Spinal cord (tissue), 10 donors: ENCODE measurements around the gene ITGA1. TPM values are rescaled to one million over a fixed set of nuclear protein-coding genes. Genes with fewer than 3 reads are reported as not detected.

ENCODE experiments used
- DNase-seq, 6 donors: peaks; one replicate each; pipeline versions ENCODE4 v3.0.0 to v3.0.0-alpha.2; 2013 to 2015; ENCODE audit warnings: low spot score in 6 of 6, low read depth in 4 of 6
- H3K27ac ChIP-seq: one replicate; pipeline ENCODE4 v1.5.1; 2013; ENCODE audit warnings: low read depth, low read length, control low read depth
- H3K27me3 ChIP-seq: one replicate; pipeline ENCODE4 v1.6.1; 2013; ENCODE audit warnings: low read length; ENCODE audit not compliant: control insufficient read depth, insufficient read depth
- H3K36me3 ChIP-seq: one replicate; pipeline ENCODE4 v1.6.1; 2013; ENCODE audit warnings: low read length; ENCODE audit not compliant: control insufficient read depth, insufficient read depth
- H3K4me1 ChIP-seq: one replicate; pipeline ENCODE4 v1.6.1; 2013; ENCODE audit warnings: low read length; ENCODE audit not compliant: control insufficient read depth, insufficient read depth
- H3K4me3 ChIP-seq: one replicate; pipeline ENCODE4 v1.5.1; 2013; ENCODE audit warnings: low read depth, low read length, control low read depth
- H3K9me3 ChIP-seq: one replicate; pipeline ENCODE4 v1.6.1; 2013; ENCODE audit warnings: low read length; ENCODE audit not compliant: control insufficient read depth, insufficient read depth
- WGBS: methylation state at CpG from one replicate; pipeline ENCODE4 v1.1.5; 2013; ENCODE audit warnings: missing lambda C conversion rate; ENCODE audit not compliant: insufficient coverage; 5-methylcytosine and 5-hydroxymethylcytosine counted together
- polyA plus RNA-seq, 2 donors: library from polyadenylated mRNA; unstranded; fragments of 120-200 nt; gene quantifications; one replicate each; pipeline ENCODE4 v1.2.1, GENCODE V29; 2013; ENCODE audit not compliant: insufficient read length in 2 of 2
- total RNA-seq, 2 donors: library from RNA; depleted of rRNA in 1 of 2; stranded (reverse); fragments of 120-200 nt in 1 of 2; fragments of >200 nt in 1 of 2; gene quantifications; one replicate each; pipeline versions ENCODE4 v1.2.3 to v1.2.4, GENCODE V29; 2013 to 2014
- donor health status: healthy.

The ITGA1 gene
- total and polyA plus RNA-seq, 4 donors: 8.2 to 64.0 (median 17.3) TPM

DNA sequence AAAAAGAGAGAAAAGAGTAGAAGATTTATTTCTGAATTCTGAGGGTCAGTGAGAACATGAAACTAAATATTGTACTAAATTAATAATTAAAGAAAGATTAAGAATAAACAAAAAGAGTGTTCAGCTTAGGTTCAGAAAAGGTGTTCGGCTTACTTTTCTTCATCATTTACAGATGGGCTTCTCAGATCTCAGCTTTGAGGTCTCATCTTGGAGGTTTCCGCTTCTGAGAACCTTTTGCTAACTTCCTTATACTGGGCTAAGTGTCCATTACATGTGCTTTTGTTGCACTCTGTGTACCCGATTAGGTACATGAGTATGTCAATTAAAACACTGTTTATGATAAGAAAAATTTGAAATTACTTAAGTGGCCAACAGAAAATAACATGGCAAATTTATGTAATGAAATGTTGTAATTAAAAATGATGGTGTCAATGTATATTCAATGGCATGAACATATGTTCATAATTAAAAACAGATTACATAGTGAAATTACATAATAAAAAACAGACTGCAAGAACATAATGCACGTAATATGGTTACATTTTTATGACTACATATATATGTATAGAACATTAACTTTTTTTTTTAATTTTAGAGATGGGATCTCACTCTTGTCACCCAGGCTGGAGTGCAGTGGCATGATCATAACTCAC, 17.3 kb upstream of the ITGA1 start:
- no peak for DNase-seq
- 100% methylated on average over 1 of the region's 4 CpGs for WGBS
- H3K9me3 ChIP-seq: no peaks in the 10 kb centered on the region

DNA sequence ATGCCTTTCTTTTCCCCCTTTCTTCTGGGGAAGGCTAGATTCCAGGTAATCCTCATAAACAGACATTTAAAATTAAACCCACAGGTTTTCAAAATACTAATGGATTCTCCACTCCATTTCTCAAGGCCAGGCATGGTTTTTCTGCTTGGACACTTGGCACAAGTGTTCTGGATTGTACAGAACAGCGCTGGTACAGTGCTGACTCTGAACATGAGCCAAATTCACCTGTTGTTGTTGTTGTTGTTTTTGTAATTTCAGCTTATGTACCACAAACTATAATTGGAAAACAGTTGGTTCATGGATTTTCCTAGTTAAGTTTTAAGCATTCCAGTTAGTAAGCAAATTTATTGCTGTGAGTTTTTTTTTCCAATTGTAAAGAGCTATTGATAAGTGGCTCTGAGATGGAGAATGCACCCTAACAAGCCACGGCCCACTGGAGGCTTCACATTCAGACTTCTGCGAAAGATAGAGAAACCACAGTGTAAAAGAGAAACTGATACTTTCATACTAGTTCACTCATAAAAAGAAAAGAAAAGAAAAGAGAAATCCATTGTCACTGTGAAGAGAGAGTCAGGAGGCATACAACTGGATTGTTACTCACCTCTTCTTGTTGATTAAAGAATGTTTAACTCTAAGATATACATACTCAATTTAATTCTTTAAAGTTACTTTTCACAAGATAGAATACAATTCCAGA, 16.2 kb upstream of the ITGA1 start:
- Histone ChIP-seq H3K4me3 (no peak overlapping the region), H3K27me3 (no peaks in the 10 kb centered on the region), H3K27ac (no peak overlapping the region), H3K4me1 (no peaks in the 10 kb centered on the region), H3K9me3 (no peaks in the 10 kb centered on the region), H3K36me3 (no peaks in the 10 kb centered on the region)
- no peak for DNase-seq
- no CpG with 5 or more reads among the region's 3 CpGs for WGBS

More for the DNA sequence above, 17.3 kb upstream of the ITGA1 start:
- Histone ChIP-seq H3K27ac (no peak overlapping the region), H3K4me1 (no peaks in the 10 kb centered on the region), H3K36me3 (no peaks in the 10 kb centered on the region), H3K27me3 (no peaks in the 10 kb centered on the region), H3K4me3 (no peak overlapping the region)

DNA sequence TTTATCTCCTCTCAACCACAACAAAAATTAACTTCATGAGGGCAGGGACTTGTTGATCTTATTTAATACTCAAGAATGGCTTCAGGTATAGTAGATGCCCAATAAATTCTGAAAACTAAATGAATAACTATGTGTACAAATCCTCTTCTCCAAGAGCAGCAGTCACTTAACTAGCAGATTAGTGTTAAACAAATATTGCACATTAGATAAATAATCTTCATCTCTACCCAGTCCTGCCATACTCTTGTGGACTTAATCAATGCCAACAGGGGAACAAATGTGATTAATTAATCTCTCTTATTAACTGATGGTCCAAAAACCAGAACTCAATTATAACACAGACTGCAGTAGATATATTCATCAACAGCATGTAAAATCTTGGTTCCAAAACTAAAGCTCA, 15.0 kb upstream of the ITGA1 start:
- H3K4me3 ChIP-seq: no peak overlapping the region
- no peaks in the 10 kb centered on the region for H3K36me3 ChIP-seq
- DNase-seq: no peak
- no peaks in the 10 kb centered on the region for H3K27me3 ChIP-seq
- H3K27ac ChIP-seq: no peak overlapping the region
- H3K9me3 ChIP-seq: no peaks in the 10 kb centered on the region
- H3K4me1 ChIP-seq: no peaks in the 10 kb centered on the region

DNA sequence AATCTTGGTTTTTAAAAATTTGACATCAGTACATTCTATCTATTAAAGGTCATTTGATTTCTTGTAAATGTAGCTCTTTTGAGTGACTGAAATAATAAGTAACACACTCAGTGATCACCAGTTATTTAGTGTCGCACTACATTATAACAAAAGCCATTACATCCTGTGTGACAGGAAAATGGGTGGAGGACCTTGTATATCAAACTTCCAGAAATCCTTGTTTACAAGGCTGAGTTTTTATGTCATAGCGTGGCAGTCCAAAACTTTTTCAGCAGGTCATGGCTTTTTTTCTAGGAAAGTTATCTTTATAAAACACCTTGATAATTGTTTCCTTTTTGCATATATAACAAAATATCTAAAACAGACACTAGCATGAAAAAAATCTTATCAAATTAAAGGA, 14.4 kb upstream of the ITGA1 start:
- Histone ChIP-seq H3K4me1 (no peaks in the 10 kb centered on the region), H3K27ac (no peak overlapping the region), H3K9me3 (no peaks in the 10 kb centered on the region), H3K36me3 (no peaks in the 10 kb centered on the region), H3K27me3 (no peaks in the 10 kb centered on the region), H3K4me3 (no peak overlapping the region)
- DNase-seq: no peak
- WGBS: no CpG with 5 or more reads among the region's 2 CpGs

DNA sequence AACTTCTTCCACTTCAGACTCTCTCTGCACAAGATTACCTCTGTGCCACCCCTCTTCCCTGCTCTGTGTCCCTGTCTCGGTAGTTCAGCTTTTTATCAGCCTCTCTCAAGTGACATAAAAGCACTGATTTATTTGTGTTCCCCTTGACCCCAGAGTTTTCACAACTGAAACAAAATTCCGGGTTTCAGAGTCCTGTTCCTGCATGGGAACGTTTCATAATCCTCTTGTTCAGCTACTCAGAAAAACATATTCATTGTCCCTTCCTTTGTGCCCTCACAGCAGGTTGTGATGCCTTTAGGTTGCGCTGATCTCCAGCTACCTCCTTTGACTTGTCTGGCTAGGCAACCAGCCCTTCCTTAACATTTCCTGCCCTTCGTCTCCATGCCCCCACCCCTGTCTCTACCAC, 13.7 kb upstream of the ITGA1 start:
- H3K36me3 ChIP-seq: no peaks in the 10 kb centered on the region
- H3K4me1 ChIP-seq: no peaks in the 10 kb centered on the region
- no peak for DNase-seq
- H3K9me3 ChIP-seq: no peaks in the 10 kb centered on the region
- 27% methylated on average over 5 of the region's 5 CpGs for WGBS
- no peak overlapping the region for H3K4me3 ChIP-seq
- H3K27me3 ChIP-seq: no peaks in the 10 kb centered on the region
- no peak overlapping the region for H3K27ac ChIP-seq

DNA sequence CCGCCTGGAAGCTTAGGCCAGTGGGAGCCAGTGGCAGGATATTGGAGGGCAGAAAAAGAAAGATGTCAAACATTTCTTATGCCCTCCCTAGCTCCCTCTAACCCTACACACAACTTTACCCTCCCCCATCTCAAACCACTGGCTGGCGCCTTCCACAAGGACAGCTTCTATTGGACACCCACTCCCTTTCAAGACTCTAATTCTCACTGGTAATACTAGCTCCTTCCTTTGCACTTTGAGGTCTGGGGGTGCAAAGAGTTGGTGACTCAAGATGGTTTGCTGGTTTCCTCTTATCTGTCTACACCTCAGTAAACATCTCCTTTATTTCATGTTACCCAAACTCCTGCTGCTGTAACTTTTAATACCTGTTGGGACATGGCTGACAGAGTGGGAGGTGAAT, 11.6 kb upstream of the ITGA1 start:
- no peaks in the 10 kb centered on the region for H3K36me3 ChIP-seq
- no peaks in the 10 kb centered on the region for H3K9me3 ChIP-seq
- no peak for DNase-seq
- H3K27ac ChIP-seq: no peak overlapping the region
- H3K4me1 ChIP-seq: no peaks in the 10 kb centered on the region
- no peak overlapping the region for H3K4me3 ChIP-seq
- WGBS: 100% methylated on average over 1 of the region's 2 CpGs
- H3K27me3 ChIP-seq: no peaks in the 10 kb centered on the region

DNA sequence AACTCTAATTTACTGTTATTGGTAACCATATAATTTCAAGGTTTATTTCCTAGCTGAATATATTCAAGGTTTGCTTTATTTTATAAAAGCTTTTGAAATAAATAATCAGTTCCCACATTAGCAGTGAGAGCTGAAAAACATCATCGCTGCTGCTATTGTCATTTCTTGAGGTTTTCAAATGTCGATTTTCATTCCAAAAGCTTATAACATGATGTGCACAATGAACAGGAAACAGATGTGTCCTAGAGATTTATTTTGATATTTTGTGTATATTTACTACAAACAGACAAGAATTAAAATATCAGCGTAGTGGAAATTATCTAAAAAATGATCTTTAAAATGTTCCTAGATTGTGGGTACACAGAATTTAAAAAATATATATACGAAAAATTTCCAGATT, 10.5 kb upstream of the ITGA1 start:
- DNase-seq: no peak
- Histone ChIP-seq H3K4me1 (no peaks in the 10 kb centered on the region), H3K27me3 (no peaks in the 10 kb centered on the region), H3K27ac (no peak overlapping the region), H3K9me3 (no peaks in the 10 kb centered on the region), H3K36me3 (no peaks in the 10 kb centered on the region), H3K4me3 (no peak overlapping the region)
- no CpG with 5 or more reads among the region's 4 CpGs for WGBS

DNA sequence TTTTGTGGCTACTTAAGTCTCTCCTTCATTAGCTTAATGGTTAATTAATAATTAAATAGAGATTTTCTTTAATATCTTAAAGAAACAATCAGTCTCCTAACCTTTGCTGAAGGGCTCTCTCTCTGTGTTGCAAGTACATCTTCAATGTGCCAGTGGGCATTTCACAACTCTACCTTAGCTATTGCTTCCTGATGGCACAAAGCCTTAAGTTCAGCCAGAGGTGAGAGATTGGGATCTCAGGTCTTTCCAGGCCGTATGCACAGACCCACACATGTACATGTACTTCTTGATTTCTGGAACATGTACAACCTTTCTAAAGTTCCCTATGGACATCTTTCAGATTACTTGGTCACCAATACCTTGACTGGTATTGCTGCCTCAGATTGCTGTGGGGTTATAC, 8.9 kb upstream of the ITGA1 start:
- no peak for DNase-seq
- Histone ChIP-seq H3K4me1 (no peaks in the 10 kb centered on the region), H3K27ac (no peak overlapping the region), H3K27me3 (no peaks in the 10 kb centered on the region), H3K36me3 (no peaks in the 10 kb centered on the region), H3K9me3 (no peaks in the 10 kb centered on the region), H3K4me3 (no peak overlapping the region)
- 60% methylated on average over 1 of the region's 1 CpG for WGBS

DNA sequence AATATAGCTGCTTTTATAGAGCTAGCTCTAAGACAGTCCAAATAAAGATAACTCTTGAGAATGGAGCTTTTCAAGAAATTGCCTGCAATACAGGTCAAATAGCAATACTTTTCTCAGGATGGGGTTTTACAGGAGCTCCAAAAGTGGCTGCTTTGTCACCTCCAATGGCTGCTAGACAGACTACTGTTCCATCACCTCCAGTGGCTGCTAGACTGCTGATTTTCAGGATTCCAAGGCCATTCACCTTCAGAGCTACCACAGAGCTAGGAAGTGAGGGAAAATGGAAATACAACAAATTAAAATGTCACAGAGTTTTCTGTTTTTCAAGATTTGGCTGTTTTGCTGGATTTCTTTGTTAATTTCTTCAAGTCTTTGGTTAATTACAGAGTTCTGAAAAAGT, 8.5 kb upstream of the ITGA1 start:
- Histone ChIP-seq H3K4me1 (no peaks in the 10 kb centered on the region), H3K9me3 (no peaks in the 10 kb centered on the region), H3K27me3 (no peaks in the 10 kb centered on the region), H3K4me3 (no peak overlapping the region), H3K27ac (no peak overlapping the region), H3K36me3 (no peaks in the 10 kb centered on the region)
- no peak for DNase-seq

DNA sequence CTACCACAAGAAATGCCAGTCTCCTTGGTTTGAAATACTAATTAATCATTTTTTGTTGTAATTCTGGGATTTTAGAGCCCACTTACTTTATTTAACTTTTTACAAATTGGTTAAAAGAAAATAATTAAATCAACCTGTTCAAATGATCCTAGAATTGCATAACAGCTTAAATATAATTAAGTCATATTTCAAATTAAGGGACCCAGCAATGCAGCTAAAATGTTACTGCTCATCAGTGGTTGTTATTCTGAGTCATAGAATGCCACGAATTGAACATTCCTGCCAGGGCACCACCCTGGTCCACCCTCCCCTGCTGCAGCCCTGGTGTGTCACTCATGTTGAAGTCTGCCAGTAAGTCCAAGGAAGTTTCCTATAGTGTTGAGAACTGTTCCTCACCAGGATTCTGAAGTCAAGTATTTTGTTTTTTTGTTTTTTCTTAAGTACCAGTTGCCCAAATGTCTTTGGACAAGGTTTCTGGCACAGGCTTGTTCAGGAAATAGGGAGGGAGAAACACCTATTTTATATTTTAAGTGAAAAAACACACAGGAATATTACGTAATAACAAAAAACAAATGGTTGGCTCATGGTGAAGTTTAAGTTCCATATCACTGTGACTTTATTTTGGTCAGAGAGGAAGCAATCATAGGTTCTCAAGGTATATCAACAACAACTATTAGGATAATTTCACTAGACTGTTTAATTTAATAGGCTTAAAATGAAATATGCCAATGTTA, 4.3 kb upstream of the ITGA1 start:
- 75% methylated on average over 1 of the region's 2 CpGs for WGBS
- Histone ChIP-seq H3K4me1 (peaks cover 3% of the 10 kb centered on the region), H3K36me3 (no peaks in the 10 kb centered on the region), H3K27ac (no peak overlapping the region), H3K27me3 (peaks cover 13% of the 10 kb centered on the region), H3K4me3 (no peak overlapping the region), H3K9me3 (no peaks in the 10 kb centered on the region)
- no peak for DNase-seq
